Pancreas (tissue), 10 donors: ENCODE measurements around the gene ZC3H15. TPM values are rescaled to one million over a fixed set of nuclear protein-coding genes. Genes with fewer than 3 reads are reported as not detected.

ENCODE experiments used
- ATAC-seq, 4 donors: fragments of 200-7000 bp; cut with Tn5 transposase; one replicate each; pipeline versions ENCODE4 v1.8.0 to v1.9.1; 2020; ENCODE audit warnings: mild to moderate bottlenecking in 4 of 4, moderate library complexity in 4 of 4
- DNase-seq, 6 donors: peaks; one replicate each; pipeline ENCODE4 v3.0.0-alpha.2; 2020
- FAIRE-seq: peaks from 2 replicates; lab custom pipeline; 2012; peaks lifted over from hg19 to GRCh38; lab: Jason Lieb, UNC
- H3K27ac ChIP-seq, 4 donors: fragments of 200-600 bp; sonication (generic); 1 replicate in 3 of 4; 2 replicates in 1 of 4; pipeline versions ENCODE4 v1.5.0 to v1.8.0; 2020
- H3K27me3 ChIP-seq, 4 donors: fragments of 200-600 bp; one replicate each; pipeline ENCODE4 v1.8.0; 2021
- H3K36me3 ChIP-seq, 3 donors: fragments of 200-600 bp; sonication (generic) in 1 of 3; one replicate each; pipeline versions ENCODE4 v1.5.0 to v1.8.0; 2020 to 2021
- H3K4me1 ChIP-seq, 3 donors: fragments of 200-600 bp; one replicate each; pipeline ENCODE4 v1.8.0; 2021
- H3K4me3 ChIP-seq, 4 donors: fragments of 200-600 bp; sonication (generic) in 2 of 4; one replicate each; pipeline versions ENCODE4 v1.5.0 to v1.8.0; 2020 to 2021
- H3K9me3 ChIP-seq, 4 donors: fragments of 200-600 bp; one replicate each; pipeline ENCODE4 v1.8.0; 2021
- WGBS, 2 donors: extraction: QIAGEN DNeasy Blood & Tissue Kit; methylation state at CpG; one replicate each; pipeline ENCODE4 v1.1.7; 2013; 5-methylcytosine and 5-hydroxymethylcytosine counted together
- intact Hi-C, 3 donors: fragments of 100-400 bp; cut with DNase I; formaldehyde crosslinking; loops; one replicate each; pipeline versions ENCODE4 v1.11.1 to v1.14.2; 2022
- polyA plus RNA-seq, 2 donors: library from polyadenylated mRNA; stranded (reverse); fragments of 200-250 nt; gene quantifications; one replicate each; pipeline ENCODE4 v1.2.3, GENCODE V29; 2013
- total RNA-seq, 6 donors: library from RNA; stranded (reverse); fragmentation: NEBNext Ultra II Directional in 4 of 6; extraction: Animal tissue kit (Norgen Biotek cat#: 25700) in 4 of 6; gene quantifications; one replicate each; pipeline versions ENCODE4 v1.2.1 to v1.2.4, GENCODE V29; 2021 to 2023
- TF ChIP-seq, protein P1 (sequence below), 4 donors: fragments of 200-600 bp; sonication (generic) in 3 of 4; IDR thresholded peaks; one replicate each; pipeline versions ENCODE4 v1.5.0 to v1.8.0; 2021; ENCODE audit warnings: antibody characterized with exemption in 4 of 4
- donor health status: healthy with polysubstance abuse.
- donor health status: DM: no; HTN: no; CAD: no; lungs with moderate emphysema.
- donor health status: DM: no; HTN: no; CAD: no.
- donor health status: control.
- donor health status: control.
- donor health status: Bipolar disorder and iron deficiency.
- donor health status: DM: yes; HTN: yes; CAD: no.
- donor health status: DM: no; HTN: no; CAD: no.
- donor health status: DM: no; HTN: no; CAD: no.
- donor health status: DM: yes; HTN: yes; CAD: no.

Gene ZC3H15
- total and polyA plus RNA-seq, 8 donors: 23.4 to 33.2 (median 30.8) TPM

DNA sequence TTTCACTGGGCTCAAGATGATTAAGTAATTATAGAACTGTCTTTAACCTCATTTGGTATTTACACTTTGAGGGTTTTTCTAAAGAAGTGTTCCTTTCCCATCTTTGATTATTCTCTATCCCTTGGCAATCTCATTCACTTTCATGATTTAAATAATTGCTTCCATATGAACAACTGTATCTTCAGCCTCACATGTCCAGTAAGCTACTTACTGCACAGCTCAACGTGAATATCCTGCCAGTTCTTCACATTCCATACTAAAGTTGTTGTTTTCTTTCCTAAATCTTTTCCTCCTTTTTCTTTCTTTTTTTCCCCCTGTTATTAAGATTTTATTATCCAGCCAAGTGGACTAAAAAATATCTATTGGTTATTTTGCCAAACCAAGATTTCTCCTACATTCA is 37.7 kb downstream of the ZC3H15 start:
- 64 to 67% methylated on average over 1 of the region's 1 CpG for WGBS, 2 donors
- peaks cover 0 to 5% (median 0%) of the 10 kb centered on the region in 3 donors for H3K36me3 ChIP-seq
- no peak for DNase-seq
- TF ChIP-seq, protein P1, sequence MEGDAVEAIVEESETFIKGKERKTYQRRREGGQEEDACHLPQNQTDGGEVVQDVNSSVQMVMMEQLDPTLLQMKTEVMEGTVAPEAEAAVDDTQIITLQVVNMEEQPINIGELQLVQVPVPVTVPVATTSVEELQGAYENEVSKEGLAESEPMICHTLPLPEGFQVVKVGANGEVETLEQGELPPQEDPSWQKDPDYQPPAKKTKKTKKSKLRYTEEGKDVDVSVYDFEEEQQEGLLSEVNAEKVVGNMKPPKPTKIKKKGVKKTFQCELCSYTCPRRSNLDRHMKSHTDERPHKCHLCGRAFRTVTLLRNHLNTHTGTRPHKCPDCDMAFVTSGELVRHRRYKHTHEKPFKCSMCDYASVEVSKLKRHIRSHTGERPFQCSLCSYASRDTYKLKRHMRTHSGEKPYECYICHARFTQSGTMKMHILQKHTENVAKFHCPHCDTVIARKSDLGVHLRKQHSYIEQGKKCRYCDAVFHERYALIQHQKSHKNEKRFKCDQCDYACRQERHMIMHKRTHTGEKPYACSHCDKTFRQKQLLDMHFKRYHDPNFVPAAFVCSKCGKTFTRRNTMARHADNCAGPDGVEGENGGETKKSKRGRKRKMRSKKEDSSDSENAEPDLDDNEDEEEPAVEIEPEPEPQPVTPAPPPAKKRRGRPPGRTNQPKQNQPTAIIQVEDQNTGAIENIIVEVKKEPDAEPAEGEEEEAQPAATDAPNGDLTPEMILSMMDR (IDR thresholded peaks at IDR 0.05): no peak
- intact Hi-C loops: no loop called here
- H3K4me1 ChIP-seq: no peaks in the 10 kb centered on the region
- H3K9me3 ChIP-seq: no peaks in the 10 kb centered on the region
- no peaks in the 10 kb centered on the region for H3K27me3 ChIP-seq
- no peak for FAIRE-seq
- no peak overlapping the region for H3K27ac ChIP-seq
- no peak overlapping the region for H3K4me3 ChIP-seq
- ATAC-seq: no peak

DNA sequence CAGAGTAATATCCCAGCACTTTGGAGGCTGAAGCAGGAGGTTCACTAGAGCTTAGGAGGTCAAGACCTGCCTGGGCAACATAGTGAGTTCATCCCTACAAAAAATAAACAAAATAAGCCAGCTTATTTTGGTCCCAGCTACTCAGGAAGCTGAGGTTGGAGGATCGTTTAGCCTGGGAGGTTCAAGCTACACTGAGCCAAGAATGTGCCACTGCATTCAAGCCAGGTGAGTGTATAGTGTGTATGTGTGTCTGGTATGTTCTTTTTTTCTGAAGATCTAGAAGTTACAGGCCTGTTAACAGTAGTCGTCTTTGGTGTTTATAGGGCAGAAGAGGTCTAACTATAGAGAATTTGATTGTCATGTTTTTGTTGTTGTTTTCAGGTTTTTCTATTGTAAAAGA is 40.2 kb downstream of the ZC3H15 start:
- FAIRE-seq: no peak
- intact Hi-C loops: no loop called here
- 66% methylated on average over 2 of the region's 2 CpGs for WGBS, 2 donors

DNA sequence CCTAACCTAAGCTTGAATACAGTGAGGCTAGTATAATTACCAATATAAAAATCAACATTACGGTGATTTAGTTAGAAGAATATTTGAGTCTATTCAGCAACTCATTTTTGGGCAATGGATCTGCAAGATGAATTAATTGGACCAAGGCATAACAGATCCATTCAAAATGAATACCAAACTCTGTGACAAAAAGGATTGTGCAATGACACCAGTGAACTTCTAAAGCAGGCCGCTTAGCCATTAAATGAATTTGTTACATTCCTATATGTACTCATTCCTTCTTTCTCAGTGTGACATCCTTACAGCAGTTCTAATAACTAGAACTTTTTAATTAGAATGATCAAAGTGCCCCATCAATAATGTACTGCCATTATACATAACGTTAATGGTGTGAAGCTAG is 44.3 kb downstream of the ZC3H15 start:
- Histone ChIP-seq H3K36me3 (no peaks in the 10 kb centered on the region), H3K27me3 (no peaks in the 10 kb centered on the region), H3K27ac (no peak overlapping the region), H3K9me3 (no peaks in the 10 kb centered on the region), H3K4me1 (peaks cover 3 to 13% (median 11%) of the 10 kb centered on the region in 3 donors), H3K4me3 (no peak overlapping the region)
- TF ChIP-seq, protein P1 (IDR thresholded peaks at IDR 0.05): no peak
- intact Hi-C loops: no loop called here
- no peak for FAIRE-seq
- no peak for DNase-seq
- 95 to 97% methylated on average over 3 of the region's 3 CpGs for WGBS, 2 donors
- no peak for ATAC-seq

More for the DNA sequence above, 40.2 kb downstream of the ZC3H15 start:
- DNase-seq (no peak), ATAC-seq (no peak)
- Histone ChIP-seq H3K9me3 (no peaks in the 10 kb centered on the region), H3K4me3 (no peak overlapping the region), H3K4me1 (no peaks in the 10 kb centered on the region), H3K27me3 (no peaks in the 10 kb centered on the region), H3K27ac (no peak overlapping the region), H3K36me3 (peaks cover 0 to 1% (median 0%) of the 10 kb centered on the region in 3 donors)
- TF ChIP-seq, protein P1 (IDR thresholded peaks at IDR 0.05): no peak

DNA sequence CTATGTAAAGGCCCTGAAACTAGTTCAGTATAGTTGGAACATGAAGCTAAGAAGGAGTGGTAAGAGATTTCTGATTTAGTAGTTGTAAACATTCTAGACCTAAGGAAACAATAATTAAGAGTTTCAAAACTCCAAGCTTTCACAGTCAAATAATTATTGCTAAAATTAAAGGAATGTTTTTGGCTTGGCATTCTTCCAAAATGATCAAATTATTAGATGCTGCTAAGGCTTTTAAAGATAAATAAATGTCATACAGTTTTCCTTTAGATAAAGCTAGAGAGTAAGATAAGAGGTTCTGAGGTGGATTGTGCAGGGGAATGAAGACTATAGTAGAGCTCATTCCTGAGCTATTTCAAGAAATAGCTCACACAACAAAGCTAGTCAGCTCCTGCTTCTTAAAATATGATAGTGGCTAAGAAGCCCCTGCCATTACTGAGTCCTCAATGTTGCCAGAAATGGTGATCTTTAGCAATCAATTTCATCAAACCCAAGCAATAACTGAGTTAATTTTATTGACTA is 45.3 kb downstream of the ZC3H15 start:
- no peak for DNase-seq
- Histone ChIP-seq H3K4me3 (no peak overlapping the region), H3K36me3 (no peaks in the 10 kb centered on the region), H3K27me3 (no peaks in the 10 kb centered on the region), H3K9me3 (no peaks in the 10 kb centered on the region), H3K27ac (no peak overlapping the region), H3K4me1 (peaks cover 3 to 13% (median 11%) of the 10 kb centered on the region in 3 donors)
- TF ChIP-seq, protein P1 (IDR thresholded peaks at IDR 0.05): no peak
- intact Hi-C loops: no loop called here
- ATAC-seq: no peak
- no peak for FAIRE-seq

DNA sequence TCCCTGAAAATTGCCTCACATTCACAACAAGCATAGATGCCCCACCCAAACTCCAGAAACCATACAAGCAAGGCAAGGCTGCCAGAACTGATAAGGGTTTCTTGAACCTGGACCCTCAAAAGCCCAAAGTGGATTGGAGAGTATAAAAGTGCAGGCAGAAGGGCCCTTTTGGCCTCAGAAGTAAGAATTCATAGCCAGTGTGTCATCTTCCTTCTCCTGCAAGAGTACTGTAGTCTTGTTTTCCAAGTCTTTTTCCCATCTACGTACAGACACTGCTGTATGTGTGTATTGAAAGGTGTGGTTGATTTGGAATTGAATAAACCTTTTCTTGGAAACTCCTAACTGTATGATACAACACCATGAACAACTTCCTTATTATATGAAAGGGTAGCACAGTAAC is 46.8 kb downstream of the ZC3H15 start:
- FAIRE-seq: no peak
- 78 to 91% methylated on average over 1 of the region's 1 CpG for WGBS, 2 donors

More for the DNA sequence above, 46.8 kb downstream of the ZC3H15 start:
- H3K27ac ChIP-seq: no peak overlapping the region
- ATAC-seq (peak in 1 of 4 donors; percentile 43), DNase-seq (no peak)
- H3K9me3 ChIP-seq: no peaks in the 10 kb centered on the region
- TF ChIP-seq, protein P1 (IDR thresholded peaks at IDR 0.05): no peak
- no peaks in the 10 kb centered on the region for H3K27me3 ChIP-seq
- intact Hi-C loops: no loop called here
- no peaks in the 10 kb centered on the region for H3K36me3 ChIP-seq
- peaks cover 3 to 13% (median 11%) of the 10 kb centered on the region in 3 donors for H3K4me1 ChIP-seq
- H3K4me3 ChIP-seq: no peak overlapping the region
